ENCODE data around the gene SPSB4. TPM values are rescaled to one million over a fixed set of nuclear protein-coding genes. Genes with fewer than 3 reads are reported as not detected.

Gene SPSB4
- total and polyA plus RNA-seq, 2 donors (not counting 1 experiment from before 2014, with no cell fraction given) = not detected

DNA sequence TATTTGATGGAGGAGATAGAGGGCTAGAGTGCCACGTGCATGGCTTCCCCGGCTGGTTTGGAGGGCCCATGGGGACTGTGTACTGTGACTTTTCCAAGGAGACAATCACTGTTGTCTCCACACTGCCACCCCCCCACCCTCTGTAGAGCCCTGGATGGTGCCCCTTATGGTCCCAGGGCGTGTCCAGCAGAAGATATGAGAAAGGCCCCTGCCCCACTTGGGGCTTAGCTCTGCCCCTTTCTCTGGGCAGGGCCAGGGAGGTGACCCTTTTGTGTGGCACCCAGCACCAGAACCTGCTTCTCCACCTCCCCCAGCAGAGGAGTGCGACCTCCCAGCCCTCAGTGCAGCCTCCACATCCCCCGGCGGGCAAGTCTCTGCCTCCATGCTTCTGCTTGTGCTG lies 32.1 kb downstream of the SPSB4 start:
- Histone ChIP-seq H3K4me3 (replicated peaks in 1 of 4; ENCODE audit: control extremely low read depth in 1 of 4, insufficient read depth in 1 of 4, low read depth in 3 of 4, low read length in 4 of 4) (no peak overlapping the region), H3K79me2 (ENCODE audit: control insufficient read depth, insufficient read depth, low read length) (no peaks in the 10 kb centered on the region), H4K20me1 (ENCODE audit: control insufficient read depth, extremely low read depth, insufficient read depth, low read length) (no peaks in the 10 kb centered on the region), H3K4me2 (ENCODE audit: extremely low read depth, insufficient read depth, low read length) (no peak overlapping the region), H3K9me3 (ENCODE audit: control insufficient read depth, insufficient read depth, low read depth, low read length) (no peaks in the 10 kb centered on the region), H2AFZ (ENCODE audit: low read length) (no peak overlapping the region), H3K4me1 (ENCODE audit: control insufficient read depth, extremely low read depth, insufficient read depth, low read length) (no peaks in the 10 kb centered on the region), H3K27me3 (ENCODE audit: control insufficient read depth, insufficient read depth, low read length) (no peaks in the 10 kb centered on the region), H3K27ac (ENCODE audit: insufficient read depth, low read length) (no peak overlapping the region), H3K36me3 (ENCODE audit: control insufficient read depth, insufficient read depth, low read length) (no peaks in the 10 kb centered on the region), H3K9ac (ENCODE audit: insufficient read depth, low read length) (no peak overlapping the region)
- no peak for TF ChIP-seq EZH2 (IDR thresholded peaks at IDR 0.05; ENCODE audit: low read length, missing control alignments)
- TF ChIP-seq CTCF (conservative IDR thresholded peaks at IDR 0.05 in 1 of 2, IDR thresholded peaks at IDR 0.05 in 1 of 2; ENCODE audit: low read depth in 1 of 2, low read length in 2 of 2) = no peak
- no peak for DNase-seq (ENCODE audit: low read depth in 2 of 2)

GRCh38 chr3:141083836-141084649 lies 32.9 kb downstream of the SPSB4 start:
- peak in 1 of 2 donors; percentile 7 for DNase-seq (ENCODE audit: low read depth in 2 of 2)
- H3K9ac ChIP-seq (ENCODE audit: insufficient read depth, low read length) = no peak overlapping the region

More at GRCh38 chr3:141083836-141084649, 32.9 kb downstream of the SPSB4 start:
- no peaks in the 10 kb centered on the region for H3K79me2 ChIP-seq (ENCODE audit: control insufficient read depth, insufficient read depth, low read length)
- H3K27ac ChIP-seq (ENCODE audit: insufficient read depth, low read length) = no peak overlapping the region
- H3K9me3 ChIP-seq (ENCODE audit: control insufficient read depth, insufficient read depth, low read depth, low read length) = no peaks in the 10 kb centered on the region
- no peaks in the 10 kb centered on the region for H3K4me1 ChIP-seq (ENCODE audit: control insufficient read depth, extremely low read depth, insufficient read depth, low read length)
- H3K4me3 ChIP-seq (replicated peaks in 1 of 4; ENCODE audit: control extremely low read depth in 1 of 4, insufficient read depth in 1 of 4, low read depth in 3 of 4, low read length in 4 of 4) = no peak overlapping the region
- no peak overlapping the region for H3K4me2 ChIP-seq (ENCODE audit: extremely low read depth, insufficient read depth, low read length)
- H3K27me3 ChIP-seq (ENCODE audit: control insufficient read depth, insufficient read depth, low read length) = no peaks in the 10 kb centered on the region
- TF ChIP-seq EZH2 (IDR thresholded peaks at IDR 0.05; ENCODE audit: low read length, missing control alignments) (no peak), CTCF (conservative IDR thresholded peaks at IDR 0.05 in 1 of 2, IDR thresholded peaks at IDR 0.05 in 1 of 2; ENCODE audit: low read depth in 1 of 2, low read length in 2 of 2) (no peak)
- H4K20me1 ChIP-seq (ENCODE audit: control insufficient read depth, extremely low read depth, insufficient read depth, low read length) = no peaks in the 10 kb centered on the region
- no peaks in the 10 kb centered on the region for H3K36me3 ChIP-seq (ENCODE audit: control insufficient read depth, insufficient read depth, low read length)
- H2AFZ ChIP-seq (ENCODE audit: low read length) = no peak overlapping the region
